RPMI8226 (cell line): ENCODE results near the gene BTLA.
"Not testable (repeated sequence)": the region's sequence is repeated elsewhere in the genome, so short reads cannot be mapped to it uniquely, and the experiment has no call there.

ENCODE experiments used
- DNase-seq: peaks from one replicate; pipeline ENCODE4 v3.0.0-alpha.2; 2015

BTLA gene

GRCh38 chr3:112489674-112490479 is 9.4 kb downstream of the BTLA start:
- no peak for DNase-seq

- no peak for DNase-seq
These were observed 12.3 kb downstream of the BTLA start for GRCh38 chr3:112486811-112487505.

- DNase-seq: no peak
These were observed 14.9 kb downstream of the BTLA start for GRCh38 chr3:112484352-112484751.

GRCh38 chr3:112482675-112483074 is 16.6 kb downstream of the BTLA start:
- DNase-seq: no peak

- DNase-seq: no peak
These were observed 18.0 kb downstream of the BTLA start for GRCh38 chr3:112481302-112481721.

- no peak for DNase-seq
These were observed 21.4 kb downstream of the BTLA start for GRCh38 chr3:112477891-112478290.

GRCh38 chr3:112476346-112476745 is 22.9 kb downstream of the BTLA start:
- DNase-seq: no peak

- no peak for DNase-seq
These were observed 24.5 kb downstream of the BTLA start for GRCh38 chr3:112474796-112475195.

GRCh38 chr3:112472691-112473090 is 26.6 kb downstream of the BTLA start:
- DNase-seq: no peak

GRCh38 chr3:112471596-112472325 is 27.5 kb downstream of the BTLA start:
- DNase-seq: no peak

- DNase-seq: no peak
These were observed 28.5 kb downstream of the BTLA start for GRCh38 chr3:112470788-112471187.

GRCh38 chr3:112469671-112470070 is 29.6 kb downstream of the BTLA start:
- no peak for DNase-seq

GRCh38 chr3:112467539-112467938 is 31.7 kb downstream of the BTLA start:
- no peak for DNase-seq

GRCh38 chr3:112466020-112466419 is 33.3 kb downstream of the BTLA start:
- no peak for DNase-seq

GRCh38 chr3:112464264-112464663 is 35.0 kb downstream of the BTLA start:
- peak; percentile 16 for DNase-seq

- no peak for DNase-seq
These were observed 36.0 kb downstream of the BTLA start for GRCh38 chr3:112463250-112463649.

- DNase-seq: not testable (repeated sequence)
These were observed 37.5 kb downstream of the BTLA start for GRCh38 chr3:112461787-112462186.

GRCh38 chr3:112460519-112461195 is 38.6 kb downstream of the BTLA start:
- no peak for DNase-seq

- DNase-seq: no peak
These were observed 39.5 kb downstream of the BTLA start for GRCh38 chr3:112459750-112460149.

- DNase-seq: no peak
These were observed 43.1 kb downstream of the BTLA start for GRCh38 chr3:112456147-112456546.

- DNase-seq: no peak
These were observed 50.3 kb downstream of the BTLA start for GRCh38 chr3:112448939-112449338.

- no peak for DNase-seq
These were observed 52.9 kb downstream of the BTLA start for GRCh38 chr3:112446343-112446742.

- DNase-seq: no peak
These were observed 53.4 kb downstream of the BTLA start for GRCh38 chr3:112445839-112446238.
